T-helper 1 cell treated with Interleukin-12 subunit alpha and Interleukin-12 subunit beta and Interleukin-4 antibody, amounts not matched to agents 30 ng/mL and 1 ng/mL, for 36 hours (primary cell): ENCODE measurements around the gene DPH7. TPM values are rescaled to one million over a fixed set of nuclear protein-coding genes. Genes with fewer than 3 reads are reported as not detected.
"Not testable (repeated sequence)": the region's sequence is repeated elsewhere in the genome, so short reads cannot be mapped to it uniquely, and the experiment has no call there.

Source experiments
- intact Hi-C: fragments of 100-400 bp; cut with micrococcal nuclease; formaldehyde crosslinking; loops from one replicate; pipeline ENCODE4 v1.15.1; 2024
- total RNA-seq: library from RNA; stranded (reverse); gene quantifications from 2 replicates; pipeline ENCODE4 v1.2.3, GENCODE V29; 2022

DPH7 gene
- total RNA-seq, 1 donor from 2014 or later, result 43.6 TPM

GRCh38 chr9:137524981-137525317 is 53.8 kb downstream of the DPH7 start:
- intact Hi-C loops, result loop anchor here (5.0 kb wide), 1 partner anchor 103 kb away; the partner anchor contains the start of genes EXD3 and NOXA1

- intact Hi-C loops, result no loop called here
Measured at GRCh38 chr9:137524161-137524980, 54.4 kb downstream of the DPH7 start.

GRCh38 chr9:137522746-137523455 is 55.8 kb downstream of the DPH7 start:
- intact Hi-C loops, result no loop called here

GRCh38 chr9:137521405-137521985 is 57.2 kb downstream of the DPH7 start:
- intact Hi-C loops, result no loop called here

- intact Hi-C loops, result no loop called here
Measured at GRCh38 chr9:137520614-137521404, 57.9 kb downstream of the DPH7 start.

- intact Hi-C loops, result no loop called here
Measured at GRCh38 chr9:137519553-137519952, 59.2 kb downstream of the DPH7 start.

GRCh38 chr9:137518661-137519459 is 59.9 kb downstream of the DPH7 start:
- intact Hi-C loops, result not testable (repeated sequence)

GRCh38 chr9:137516144-137516917 is 62.4 kb downstream of the DPH7 start:
- intact Hi-C loops, result no loop called here

GRCh38 chr9:137515338-137515724 is 63.4 kb downstream of the DPH7 start:
- intact Hi-C loops, result no loop called here

- intact Hi-C loops, result no loop called here
Measured at GRCh38 chr9:137514691-137515337, 63.9 kb downstream of the DPH7 start.

- intact Hi-C loops, result not testable (repeated sequence)
Measured at GRCh38 chr9:137513801-137514570, 64.7 kb downstream of the DPH7 start.

GRCh38 chr9:137513136-137513535 is 65.6 kb downstream of the DPH7 start:
- intact Hi-C loops, result not testable (repeated sequence)

- intact Hi-C loops, result no loop called here
Measured at GRCh38 chr9:137511758-137512463, 66.8 kb downstream of the DPH7 start.

- intact Hi-C loops, result not testable (repeated sequence)
Measured at GRCh38 chr9:137511126-137511525, 67.6 kb downstream of the DPH7 start.

- intact Hi-C loops, result no loop called here
Measured at GRCh38 chr9:137509198-137509597, 69.5 kb downstream of the DPH7 start.

- intact Hi-C loops, result no loop called here
Measured at GRCh38 chr9:137506702-137507171, 72.0 kb downstream of the DPH7 start.

GRCh38 chr9:137506274-137506673 is 72.5 kb downstream of the DPH7 start:
- intact Hi-C loops, result no loop called here
